Measurements from ENCODE around the gene BICRAL. TPM values are rescaled to one million over a fixed set of nuclear protein-coding genes. Genes with fewer than 3 reads are reported as not detected.

The BICRAL gene
- total RNA-seq, 1 donor, result 13.0 TPM

GRCh38 chr6:42907336-42907735 is 125.5 kb downstream of the BICRAL start:
- Histone ChIP-seq H3K4me3 (ENCODE audit: low read length) (no peak overlapping the region), H3K27me3 (ENCODE audit: insufficient read depth, low read length) (no peaks in the 10 kb centered on the region), H3K9me3 (ENCODE audit: low read depth, low read length) (no peaks in the 10 kb centered on the region), H3K4me1 (ENCODE audit: insufficient read depth, low read length) (peaks cover 4% of the 10 kb centered on the region)

DNA sequence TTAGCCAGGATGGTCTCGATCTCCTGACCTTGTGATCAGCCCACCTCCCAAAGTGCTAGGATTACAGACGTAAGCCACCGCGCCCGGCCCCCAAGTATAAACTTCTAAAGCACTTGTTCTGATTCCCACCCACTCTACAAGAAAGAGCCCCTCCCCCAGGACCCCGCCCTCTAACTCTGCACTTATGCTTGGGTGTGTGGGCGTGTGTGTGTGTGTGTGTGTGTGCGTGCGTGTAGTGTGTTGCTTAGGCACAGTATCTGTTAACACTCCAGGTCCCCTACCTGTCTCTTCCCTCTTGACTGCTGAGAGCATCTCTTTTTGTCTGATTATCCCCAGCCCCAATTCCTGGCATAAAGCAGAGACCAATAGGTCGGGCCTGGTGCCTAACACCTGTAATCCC is 128.0 kb downstream of the BICRAL start:
- Histone ChIP-seq H3K4me1 (ENCODE audit: insufficient read depth, low read length) (peaks cover 4% of the 10 kb centered on the region), H3K27me3 (ENCODE audit: insufficient read depth, low read length) (no peaks in the 10 kb centered on the region), H3K4me3 (ENCODE audit: low read length) (no peak overlapping the region), H3K9me3 (ENCODE audit: low read depth, low read length) (no peaks in the 10 kb centered on the region)

DNA sequence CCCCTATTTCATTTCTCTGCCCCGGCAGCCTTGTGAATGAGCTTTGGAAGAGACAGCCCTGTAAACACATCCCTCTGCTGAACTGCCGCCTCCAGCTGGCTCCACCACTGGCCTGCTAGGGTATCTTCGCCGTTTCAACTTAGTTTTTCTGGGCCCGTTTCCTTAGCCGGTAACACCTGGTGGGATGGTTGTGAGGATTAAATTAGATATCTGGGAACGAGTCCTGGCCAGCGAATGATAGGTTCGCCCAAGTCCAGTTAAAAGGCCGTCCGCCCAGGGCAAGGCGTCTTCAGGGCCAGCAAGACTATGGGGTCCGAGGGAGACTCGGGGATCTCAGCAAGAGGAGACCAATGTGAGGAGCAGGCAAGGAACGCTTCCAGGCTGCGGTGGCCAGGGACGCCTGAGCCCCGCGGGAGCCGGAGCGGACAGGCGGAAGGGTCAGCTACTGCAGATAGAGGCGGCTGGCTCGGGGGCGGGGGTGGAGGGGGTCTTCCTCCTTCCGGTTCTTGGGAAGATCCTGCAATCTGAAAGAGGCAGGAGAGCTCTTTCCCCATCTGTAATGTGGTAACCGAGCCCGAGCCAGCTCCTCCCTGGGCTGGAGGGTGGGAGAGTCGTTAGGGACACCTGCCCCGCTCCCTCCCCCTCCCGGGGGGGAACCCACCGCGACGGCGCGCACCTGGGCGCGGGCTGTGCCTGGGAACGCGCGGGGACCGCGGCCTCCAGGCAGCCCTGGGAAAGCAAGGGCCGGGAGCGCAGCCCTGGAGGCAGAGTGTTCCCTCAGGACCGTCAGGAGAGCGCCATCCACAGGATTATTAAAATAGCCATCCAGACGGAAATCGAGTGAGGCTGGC is 129.5 kb downstream of the BICRAL start:
- Histone ChIP-seq H3K4me3 (ENCODE audit: low read length) (no peak overlapping the region), H3K4me1 (ENCODE audit: insufficient read depth, low read length) (peaks cover 4% of the 10 kb centered on the region), H3K27me3 (ENCODE audit: insufficient read depth, low read length) (no peaks in the 10 kb centered on the region), H3K9me3 (ENCODE audit: low read depth, low read length) (no peaks in the 10 kb centered on the region)

- Histone ChIP-seq H3K4me3 (ENCODE audit: low read length) (no peak overlapping the region), H3K4me1 (ENCODE audit: insufficient read depth, low read length) (peaks cover 4% of the 10 kb centered on the region), H3K27me3 (ENCODE audit: insufficient read depth, low read length) (no peaks in the 10 kb centered on the region), H3K9me3 (ENCODE audit: low read depth, low read length) (no peaks in the 10 kb centered on the region)
Observed at GRCh38 chr6:42914546-42914945, 132.7 kb downstream of the BICRAL start.

GRCh38 chr6:42915732-42916131 is 133.9 kb downstream of the BICRAL start, which contains the start of gene PTCRA:
TSS of gene PTCRA (plus strand) at chr6:42916053. CDS start at chr6:42916070, 17 bp downstream.
- Histone ChIP-seq H3K4me1 (ENCODE audit: insufficient read depth, low read length) (peaks cover 4% of the 10 kb centered on the region), H3K4me3 (ENCODE audit: low read length) (no peak within 1 kb of the TSS), H3K27me3 (ENCODE audit: insufficient read depth, low read length) (no peaks in the 10 kb centered on the region), H3K9me3 (ENCODE audit: low read depth, low read length) (no peaks in the 10 kb centered on the region)

- H3K4me1 ChIP-seq (ENCODE audit: insufficient read depth, low read length), result peaks cover 4% of the 10 kb centered on the region
- no peak overlapping the region for H3K4me3 ChIP-seq (ENCODE audit: low read length)
- H3K9me3 ChIP-seq (ENCODE audit: low read depth, low read length), result no peaks in the 10 kb centered on the region
- no peaks in the 10 kb centered on the region for H3K27me3 ChIP-seq (ENCODE audit: insufficient read depth, low read length)
Observed at GRCh38 chr6:42916288-42916687, 134.4 kb downstream of the BICRAL start.

Other genes with a start within 250 kb of the BICRAL start
- 25.2 TPM for gene UBR2, start 218.0 kb upstream of the BICRAL start, total RNA-seq
- gene PRPH2, start 59.5 kb upstream of the BICRAL start, total RNA-seq, result not detected
- 111 TPM for gene TBCC, start 35.9 kb upstream of the BICRAL start, total RNA-seq
- gene RPL7L1, start 97.6 kb downstream of the BICRAL start, total RNA-seq, result 64.2 TPM
- 6.9 TPM for gene PTCRA, start 134.0 kb downstream of the BICRAL start, total RNA-seq
- gene CNPY3, start 147.4 kb downstream of the BICRAL start, total RNA-seq, result 77.1 TPM
- 0.63 TPM for gene GNMT, start 178.7 kb downstream of the BICRAL start, total RNA-seq
- gene PEX6, start 197.1 kb downstream of the BICRAL start, total RNA-seq, result 10.0 TPM
- gene PPP2R5D, start 202.5 kb downstream of the BICRAL start, total RNA-seq, result 15.2 TPM
- gene MEA1, start 231.9 kb downstream of the BICRAL start, total RNA-seq, result 17.7 TPM
- gene KLHDC3, start 232.2 kb downstream of the BICRAL start, total RNA-seq, result 30.2 TPM
- 31.1 TPM for gene RRP36, start 239.6 kb downstream of the BICRAL start, total RNA-seq